Measurements from ENCODE around the gene LSM3. TPM values are rescaled to one million over a fixed set of nuclear protein-coding genes. Genes with fewer than 3 reads are reported as not detected.
A peak's percentile ranks its signal among the peaks of the same experiment; 100 is the strongest.

The LSM3 gene
- total and polyA plus RNA-seq, 2 of the 4 experiments (the other 2 are of a cell fraction), result 3.4 to 11.5 TPM

GRCh38 chr3:14222900-14223594 lies 44.4 kb downstream of the LSM3 start (continued):
- TF ChIP-seq BHLHE40 (IDR thresholded peaks at IDR 0.05; ENCODE audit: low read depth, low read length), result no peak

- peak; percentile 15; the same call in 1 of the 2 replicates for ATAC-seq (ENCODE audit: low read depth)
- Histone ChIP-seq H4K91ac (ENCODE audit: insufficient read depth, low read depth, low read length) (peak overlapping the region; percentile 92), H3K27ac (ENCODE audit: insufficient read depth, low read length) (no peak overlapping the region), H3K4me2 (ENCODE audit: low read depth, low read length) (no peak overlapping the region), H2AFZ (replicated peaks; ENCODE audit: low read length, poor library complexity) (no peak overlapping the region), H2AK5ac (ENCODE audit: low read depth, low read length) (no peak overlapping the region; the same call in 1 of the 2 replicates), H3K14ac (replicated peaks; ENCODE audit: low read depth, low read length) (no peak overlapping the region), H4K8ac (ENCODE audit: low read depth in 2 of 2, low read length in 2 of 2) (no peak overlapping the region), H3K4me1 (ENCODE audit: control insufficient read depth, insufficient read depth, low read length) (peaks cover 21% of the 10 kb centered on the region), H3K56ac (ENCODE audit: extremely low read depth, insufficient read depth, low read length) (no peak overlapping the region), H3K27me3 (ENCODE audit: control insufficient read depth, insufficient read depth, low read length) (no peaks in the 10 kb centered on the region), H3K79me1 (ENCODE audit: low read depth in 1 of 2, low read length in 2 of 2) (no peaks in the 10 kb centered on the region), H4K20me1 (ENCODE audit: insufficient read depth, low read length) (no peaks in the 10 kb centered on the region), H3K36me3 (ENCODE audit: control insufficient read depth, insufficient read depth, low read length) (no peaks in the 10 kb centered on the region), H3K4me3 (ENCODE audit: insufficient read depth, low read depth, low read length) (no peak overlapping the region), H3K9ac (ENCODE audit: low read depth, low read length) (no peak overlapping the region), H3K9me1 (ENCODE audit: insufficient read depth, low read length) (peaks cover 10% of the 10 kb centered on the region), H2BK120ac (ENCODE audit: low read depth, low read length) (peak overlapping the region; percentile 90; the same call in 1 of the 2 replicates), H3K4ac (ENCODE audit: low read depth, low read length) (peak overlapping the region; percentile 94; the same call in 1 of the 2 replicates), H2BK20ac (ENCODE audit: low read depth, low read length) (peak overlapping the region; percentile 86; the same call in 1 of the 2 replicates), H3K23ac (ENCODE audit: low read depth, low read length) (no peak overlapping the region; the same call in 1 of the 2 replicates), H2BK15ac (ENCODE audit: low read depth, low read length) (peak overlapping the region; percentile 1; the same call in 1 of the 3 replicates), H3K18ac (ENCODE audit: low read depth, low read length) (peak overlapping the region; percentile 74), H2AK9ac (replicated peaks; ENCODE audit: low read depth, low read length, poor library complexity) (no peak overlapping the region), H2BK5ac (ENCODE audit: low read depth, low read length, poor library complexity, severe bottlenecking) (no peak overlapping the region), H3K9me3 (ENCODE audit: control insufficient read depth, insufficient read depth, low read length) (no peaks in the 10 kb centered on the region), H4K5ac (ENCODE audit: low read depth, low read length) (peak overlapping the region; percentile 44; the same call in 1 of the 2 replicates)
- intact Hi-C loops (cut with micrococcal nuclease) (no loop called here), in situ Hi-C loops (cut with MboI; ENCODE audit: low sequenced_read_pairs) (no loop called here), dilution Hi-C loops (cut with HindIII; ENCODE audit: low sequenced_read_pairs, unreplicated experiment) (no loop called here)
- ChIA-PET CTCF (interaction anchor here (0.7 to 2.2 kb wide), 6 partner anchors 8 to 134 kb away, joined by 3 to 8 read pairs (median 4); no protein-coding TSS in a partner anchor), POLR2A (ENCODE audit: unreplicated experiment) (no interaction called here)
- BruUV-seq (replicated peaks), result no TSS peak
- WGBS, 2 experiments (ENCODE audit: extremely low coverage in 2 of 2, insufficient read length in 1 of 2), result no CpG with 5 or more reads among the region's 1 CpG
- no peak for DNase-seq
- TF ChIP-seq, protein P1, sequence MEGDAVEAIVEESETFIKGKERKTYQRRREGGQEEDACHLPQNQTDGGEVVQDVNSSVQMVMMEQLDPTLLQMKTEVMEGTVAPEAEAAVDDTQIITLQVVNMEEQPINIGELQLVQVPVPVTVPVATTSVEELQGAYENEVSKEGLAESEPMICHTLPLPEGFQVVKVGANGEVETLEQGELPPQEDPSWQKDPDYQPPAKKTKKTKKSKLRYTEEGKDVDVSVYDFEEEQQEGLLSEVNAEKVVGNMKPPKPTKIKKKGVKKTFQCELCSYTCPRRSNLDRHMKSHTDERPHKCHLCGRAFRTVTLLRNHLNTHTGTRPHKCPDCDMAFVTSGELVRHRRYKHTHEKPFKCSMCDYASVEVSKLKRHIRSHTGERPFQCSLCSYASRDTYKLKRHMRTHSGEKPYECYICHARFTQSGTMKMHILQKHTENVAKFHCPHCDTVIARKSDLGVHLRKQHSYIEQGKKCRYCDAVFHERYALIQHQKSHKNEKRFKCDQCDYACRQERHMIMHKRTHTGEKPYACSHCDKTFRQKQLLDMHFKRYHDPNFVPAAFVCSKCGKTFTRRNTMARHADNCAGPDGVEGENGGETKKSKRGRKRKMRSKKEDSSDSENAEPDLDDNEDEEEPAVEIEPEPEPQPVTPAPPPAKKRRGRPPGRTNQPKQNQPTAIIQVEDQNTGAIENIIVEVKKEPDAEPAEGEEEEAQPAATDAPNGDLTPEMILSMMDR (conservative IDR thresholded peaks at IDR 0.05; ENCODE audit: low read depth, low read length), result no peak
- TF ChIP-seq NFE2L2 (IDR thresholded peaks at IDR 0.05; ENCODE audit: low read depth, low read length), result no peak
- TF ChIP-seq MAZ (IDR thresholded peaks at IDR 0.05; ENCODE audit: borderline replicate concordance, low read depth, low read length), result no peak
- no peak for TF ChIP-seq CEBPB (IDR thresholded peaks at IDR 0.05; ENCODE audit: low read depth, low read length)
- TF ChIP-seq USF2 (IDR thresholded peaks at IDR 0.05; ENCODE audit: low read depth, low read length), result no peak
- no peak for TF ChIP-seq FOS (IDR thresholded peaks at IDR 0.05; ENCODE audit: low read depth, low read length)
- TF ChIP-seq MXI1 (IDR thresholded peaks at IDR 0.05; ENCODE audit: borderline replicate concordance, low read depth, low read length), result no peak
- TF ChIP-seq BHLHE40 (IDR thresholded peaks at IDR 0.05; ENCODE audit: low read depth, low read length), result no peak
- no peak for TF ChIP-seq RFX5 (IDR thresholded peaks at IDR 0.05; ENCODE audit: low read depth, low read length)
- TF ChIP-seq CHD1 (IDR thresholded peaks at IDR 0.05; ENCODE audit: low read depth, low read length), result no peak
- no peak for TF ChIP-seq RCOR1 (IDR thresholded peaks at IDR 0.05; ENCODE audit: insufficient replicate concordance, low read length)
- TF ChIP-seq MAFK (IDR thresholded peaks at IDR 0.05; ENCODE audit: low read depth, low read length), result no peak
- TF ChIP-seq POLR2A (IDR thresholded peaks at IDR 0.05; ENCODE audit: low read depth, low read length), result no peak
Observed at GRCh38 chr3:14223595-14223994, 45.0 kb downstream of the LSM3 start.
